Activated T-cell treated with anti-CD3 and anti-CD28 coated beads, Interleukin-2, amount 50 U/mL, for 72 hours (primary cell): ENCODE measurements around the gene COX11. TPM values are rescaled to one million over a fixed set of nuclear protein-coding genes. Genes with fewer than 3 reads are reported as not detected.

ENCODE experiments used
- ATAC-seq, 2 donors: fragments of 150-1000 bp; cut with Tn5 transposase; replicated peaks in 1 of 2; 2 replicates each; pipeline ENCODE4 v1.10.0; 2021; ENCODE audit warnings: moderate library complexity in 2 of 2, mild to moderate bottlenecking in 1 of 2
- DNase-seq, 2 donors: peaks; one replicate each; pipeline ENCODE4 v3.0.0; 2021 to 2022; ENCODE audit warnings: mixed read lengths in 1 of 2
- H3K27ac Mint-ChIP-seq: one replicate; pipeline ENCODE4 v1.8.0; 2022; ENCODE audit warnings: mild to moderate bottlenecking, moderate library complexity, mixed read lengths
- H3K27me3 Mint-ChIP-seq: one replicate; pipeline ENCODE4 v1.8.0; 2022; ENCODE audit warnings: low read depth, mixed read lengths
- H3K36me3 Mint-ChIP-seq, 2 donors: one replicate each; pipeline ENCODE4 v1.8.0; 2022; ENCODE audit warnings: mixed read lengths in 2 of 2, mild to moderate bottlenecking in 1 of 2; ENCODE audit not compliant: insufficient read depth in 2 of 2
- H3K4me1 Mint-ChIP-seq: one replicate; pipeline ENCODE4 v1.8.0; 2022; ENCODE audit warnings: low read depth, mixed read lengths
- H3K4me3 Mint-ChIP-seq, 2 donors: one replicate each; pipeline ENCODE4 v1.8.0; 2022; ENCODE audit warnings: mild to moderate bottlenecking in 2 of 2, mixed read lengths in 2 of 2, moderate library complexity in 2 of 2
- H3K9me3 Mint-ChIP-seq, 2 donors: one replicate each; pipeline ENCODE4 v1.8.0; 2022; ENCODE audit warnings: mixed read lengths in 2 of 2
- total RNA-seq, 2 donors: library from RNA; stranded (reverse); gene quantifications; one replicate each; pipeline ENCODE4 v1.2.3, GENCODE V29; 2022

COX11 gene
- total RNA-seq, 2 donors from 2014 or later, result 52.1 to 52.7 TPM

DNA sequence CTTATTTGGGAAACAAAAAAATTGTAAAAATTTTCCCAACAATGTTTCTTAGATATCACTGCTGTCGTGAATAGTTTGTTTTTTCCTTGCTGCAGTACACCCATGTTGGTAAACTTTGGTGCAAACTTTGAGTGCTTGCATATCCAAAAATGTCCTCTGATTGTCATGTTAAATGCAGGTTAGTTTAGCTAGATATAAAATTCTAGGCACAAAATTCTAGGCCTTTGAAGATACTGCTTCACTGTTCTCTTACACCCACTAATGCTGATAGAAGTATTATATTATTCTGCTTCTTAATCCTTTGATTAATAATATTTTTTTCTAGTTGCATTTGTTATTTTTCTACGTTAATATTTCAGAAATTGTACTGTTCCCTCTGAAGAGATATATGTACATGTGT, 51.7 kb downstream of the COX11 start:
- no peak for ATAC-seq
- H3K27me3 Mint-ChIP-seq, result no peaks in the 10 kb centered on the region
- no peak for DNase-seq
- H3K36me3 Mint-ChIP-seq, result peaks cover 6 to 10% of the 10 kb centered on the region in 2 donors
- no peak overlapping the region for H3K27ac Mint-ChIP-seq
- no peaks in the 10 kb centered on the region for H3K4me1 Mint-ChIP-seq
- peaks cover 2 to 9% of the 10 kb centered on the region in 2 donors for H3K9me3 Mint-ChIP-seq
- no peak overlapping the region for H3K4me3 Mint-ChIP-seq

Other genes starting within 250 kb of the COX11 start
- under 1 TPM; 0.74 to 1.00 TPM for gene TOM1L1, start 67.8 kb downstream of the COX11 start, total RNA-seq
- 1 to 10 TPM; 6.3 to 6.4 TPM for gene STXBP4, start 111 bp upstream of the COX11 start, total RNA-seq